HL-60 (cell line): ENCODE data around the gene PCDHA8.
"Not testable (repeated sequence)": the region's sequence is repeated elsewhere in the genome, so short reads cannot be mapped to it uniquely, and the experiment has no call there.

ENCODE experiments used
- DNase-seq, 2 experiments: peaks; one replicate each; pipeline ENCODE4 v3.0.0-alpha.2; 2010 to 2020; ENCODE audit warnings: low read depth in 1 of 2, low spot score in 1 of 2
- H3K27ac ChIP-seq: fragments of 250-450 bp; sonication (Bioruptor Pico); replicated peaks from 2 replicates; pipeline ENCODE4 v1.5.1; 2020; ENCODE audit warnings: mild to moderate bottlenecking, moderate library complexity
- H3K27me3 ChIP-seq: fragments of 250-450 bp; sonication (Bioruptor Pico); 2 replicates; pipeline ENCODE4 v1.5.1; 2021; ENCODE audit warnings: mild to moderate bottlenecking, moderate library complexity; ENCODE audit not compliant: insufficient read depth, poor library complexity, severe bottlenecking
- H3K4me3 ChIP-seq: replicated peaks from 2 replicates; pipeline ENCODE4 v1.5.1; 2011; ENCODE audit warnings: mild to moderate bottlenecking, control low read depth, low read length; ENCODE audit not compliant: insufficient read depth
- GABPA ChIP-seq: IDR thresholded peaks from 2 replicates; pipeline ENCODE4 v1.6.1; 2012; ENCODE audit warnings: low read depth
- POLR2AphosphoS5 ChIP-seq: IDR thresholded peaks from 2 replicates; pipeline ENCODE4 v1.6.1; 2012; ENCODE audit warnings: low read depth
- SPI1 ChIP-seq: IDR thresholded peaks from 2 replicates; pipeline ENCODE4 v1.6.1; 2012; ENCODE audit warnings: low read depth, mild to moderate bottlenecking, borderline replicate concordance
- TF ChIP-seq, protein P1 (sequence below): IDR thresholded peaks from one replicate; pipeline ENCODE4 v1.5.1; 2011; ENCODE audit warnings: low read length, control low read depth, inconsistent platforms; ENCODE audit not compliant: insufficient read depth
- TF ChIP-seq, protein P2 (sequence below): IDR thresholded peaks from 2 replicates; pipeline ENCODE4 v1.6.1; 2012; ENCODE audit warnings: low read depth; ENCODE audit not compliant: insufficient replicate concordance

Gene PCDHA8

DNA sequence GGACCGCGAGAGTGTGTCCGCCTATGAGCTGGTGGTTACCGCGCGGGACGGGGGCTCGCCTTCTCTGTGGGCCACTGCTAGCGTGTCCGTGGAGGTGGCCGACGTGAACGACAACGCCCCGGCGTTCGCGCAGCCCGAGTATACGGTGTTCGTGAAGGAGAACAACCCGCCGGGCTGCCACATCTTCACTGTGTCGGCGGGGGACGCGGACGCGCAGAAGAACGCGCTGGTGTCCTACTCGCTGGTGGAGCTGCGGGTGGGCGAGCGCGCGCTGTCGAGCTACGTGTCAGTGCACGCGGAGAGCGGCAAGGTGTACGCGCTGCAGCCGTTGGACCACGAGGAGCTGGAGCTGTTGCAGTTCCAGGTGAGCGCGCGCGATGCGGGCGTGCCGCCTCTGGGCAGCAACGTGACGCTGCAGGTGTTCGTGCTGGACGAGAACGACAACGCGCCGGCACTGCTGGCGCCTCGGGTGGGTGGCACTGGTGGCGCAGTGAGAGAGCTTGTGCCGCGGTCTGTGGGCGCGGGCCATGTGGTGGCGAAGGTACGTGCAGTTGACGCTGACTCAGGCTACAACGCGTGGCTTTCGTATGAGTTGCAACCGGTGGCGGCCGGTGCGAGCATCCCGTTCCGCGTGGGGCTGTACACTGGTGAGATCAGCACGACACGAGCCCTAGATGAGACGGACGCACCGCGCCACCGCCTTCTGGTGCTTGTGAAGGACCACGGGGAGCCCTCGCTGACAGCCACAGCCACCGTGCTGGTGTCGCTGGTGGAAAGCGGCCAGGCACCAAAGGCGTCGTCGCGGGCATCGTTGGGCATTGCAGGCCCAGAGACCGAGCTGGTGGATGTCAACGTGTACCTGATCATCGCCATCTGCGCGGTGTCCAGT is 5.1 kb upstream of the PCDHA8 start:
- no peak for DNase-seq
- TF ChIP-seq GABPA: no peak
- no peak for TF ChIP-seq SPI1
- no peak overlapping the region for H3K27ac ChIP-seq
- no peaks in the 10 kb centered on the region for H3K27me3 ChIP-seq
- H3K4me3 ChIP-seq: no peak overlapping the region

DNA sequence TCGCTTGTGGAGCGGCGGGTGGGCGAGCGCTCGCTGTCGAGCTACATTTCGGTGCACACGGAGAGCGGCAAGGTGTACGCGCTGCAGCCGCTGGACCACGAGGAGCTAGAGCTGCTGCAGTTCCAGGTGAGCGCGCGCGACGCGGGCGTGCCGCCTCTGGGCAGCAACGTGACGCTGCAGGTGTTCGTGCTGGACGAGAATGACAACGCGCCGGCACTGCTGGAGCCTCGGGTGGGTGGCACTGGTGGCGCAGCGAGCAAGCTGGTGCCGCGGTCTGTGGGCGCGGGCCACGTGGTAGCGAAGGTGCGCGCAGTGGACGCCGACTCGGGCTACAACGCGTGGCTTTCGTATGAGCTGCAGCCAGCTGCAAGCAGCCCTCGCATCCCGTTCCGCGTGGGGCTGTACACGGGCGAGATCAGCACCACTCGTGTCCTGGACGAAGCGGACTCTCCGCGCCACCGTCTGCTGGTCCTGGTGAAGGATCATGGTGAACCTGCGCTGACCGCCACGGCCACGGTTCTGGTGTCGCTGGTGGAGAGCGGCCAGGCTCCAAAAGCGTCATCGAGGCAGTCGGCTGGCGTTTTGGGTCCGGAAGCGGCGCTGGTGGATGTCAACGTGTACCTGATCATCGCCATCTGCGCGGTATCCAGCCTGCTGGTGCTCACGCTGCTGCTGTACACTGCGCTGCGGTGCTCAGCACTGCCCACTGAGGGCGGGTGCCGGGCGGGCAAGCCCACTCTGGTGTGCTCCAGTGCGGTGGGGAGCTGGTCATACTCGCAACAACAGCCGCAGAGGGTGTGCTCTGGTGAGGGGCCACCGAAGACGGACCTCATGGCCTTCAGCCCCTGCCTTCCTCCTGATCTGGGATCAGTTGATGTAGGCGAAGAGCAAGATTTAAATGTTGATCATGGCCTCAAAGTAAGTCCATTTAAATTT is 2.1 kb downstream of the PCDHA8 start:
- Histone ChIP-seq H3K27ac (no peak overlapping the region), H3K27me3 (no peaks in the 10 kb centered on the region), H3K4me3 (no peak overlapping the region)
- no peak for TF ChIP-seq SPI1
- no peak for TF ChIP-seq POLR2AphosphoS5
- TF ChIP-seq, protein P1, sequence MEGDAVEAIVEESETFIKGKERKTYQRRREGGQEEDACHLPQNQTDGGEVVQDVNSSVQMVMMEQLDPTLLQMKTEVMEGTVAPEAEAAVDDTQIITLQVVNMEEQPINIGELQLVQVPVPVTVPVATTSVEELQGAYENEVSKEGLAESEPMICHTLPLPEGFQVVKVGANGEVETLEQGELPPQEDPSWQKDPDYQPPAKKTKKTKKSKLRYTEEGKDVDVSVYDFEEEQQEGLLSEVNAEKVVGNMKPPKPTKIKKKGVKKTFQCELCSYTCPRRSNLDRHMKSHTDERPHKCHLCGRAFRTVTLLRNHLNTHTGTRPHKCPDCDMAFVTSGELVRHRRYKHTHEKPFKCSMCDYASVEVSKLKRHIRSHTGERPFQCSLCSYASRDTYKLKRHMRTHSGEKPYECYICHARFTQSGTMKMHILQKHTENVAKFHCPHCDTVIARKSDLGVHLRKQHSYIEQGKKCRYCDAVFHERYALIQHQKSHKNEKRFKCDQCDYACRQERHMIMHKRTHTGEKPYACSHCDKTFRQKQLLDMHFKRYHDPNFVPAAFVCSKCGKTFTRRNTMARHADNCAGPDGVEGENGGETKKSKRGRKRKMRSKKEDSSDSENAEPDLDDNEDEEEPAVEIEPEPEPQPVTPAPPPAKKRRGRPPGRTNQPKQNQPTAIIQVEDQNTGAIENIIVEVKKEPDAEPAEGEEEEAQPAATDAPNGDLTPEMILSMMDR: no peak
- TF ChIP-seq, protein P2, sequence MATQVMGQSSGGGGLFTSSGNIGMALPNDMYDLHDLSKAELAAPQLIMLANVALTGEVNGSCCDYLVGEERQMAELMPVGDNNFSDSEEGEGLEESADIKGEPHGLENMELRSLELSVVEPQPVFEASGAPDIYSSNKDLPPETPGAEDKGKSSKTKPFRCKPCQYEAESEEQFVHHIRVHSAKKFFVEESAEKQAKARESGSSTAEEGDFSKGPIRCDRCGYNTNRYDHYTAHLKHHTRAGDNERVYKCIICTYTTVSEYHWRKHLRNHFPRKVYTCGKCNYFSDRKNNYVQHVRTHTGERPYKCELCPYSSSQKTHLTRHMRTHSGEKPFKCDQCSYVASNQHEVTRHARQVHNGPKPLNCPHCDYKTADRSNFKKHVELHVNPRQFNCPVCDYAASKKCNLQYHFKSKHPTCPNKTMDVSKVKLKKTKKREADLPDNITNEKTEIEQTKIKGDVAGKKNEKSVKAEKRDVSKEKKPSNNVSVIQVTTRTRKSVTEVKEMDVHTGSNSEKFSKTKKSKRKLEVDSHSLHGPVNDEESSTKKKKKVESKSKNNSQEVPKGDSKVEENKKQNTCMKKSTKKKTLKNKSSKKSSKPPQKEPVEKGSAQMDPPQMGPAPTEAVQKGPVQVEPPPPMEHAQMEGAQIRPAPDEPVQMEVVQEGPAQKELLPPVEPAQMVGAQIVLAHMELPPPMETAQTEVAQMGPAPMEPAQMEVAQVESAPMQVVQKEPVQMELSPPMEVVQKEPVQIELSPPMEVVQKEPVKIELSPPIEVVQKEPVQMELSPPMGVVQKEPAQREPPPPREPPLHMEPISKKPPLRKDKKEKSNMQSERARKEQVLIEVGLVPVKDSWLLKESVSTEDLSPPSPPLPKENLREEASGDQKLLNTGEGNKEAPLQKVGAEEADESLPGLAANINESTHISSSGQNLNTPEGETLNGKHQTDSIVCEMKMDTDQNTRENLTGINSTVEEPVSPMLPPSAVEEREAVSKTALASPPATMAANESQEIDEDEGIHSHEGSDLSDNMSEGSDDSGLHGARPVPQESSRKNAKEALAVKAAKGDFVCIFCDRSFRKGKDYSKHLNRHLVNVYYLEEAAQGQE: no peak
- no peak for TF ChIP-seq GABPA
- DNase-seq: no peak

DNA sequence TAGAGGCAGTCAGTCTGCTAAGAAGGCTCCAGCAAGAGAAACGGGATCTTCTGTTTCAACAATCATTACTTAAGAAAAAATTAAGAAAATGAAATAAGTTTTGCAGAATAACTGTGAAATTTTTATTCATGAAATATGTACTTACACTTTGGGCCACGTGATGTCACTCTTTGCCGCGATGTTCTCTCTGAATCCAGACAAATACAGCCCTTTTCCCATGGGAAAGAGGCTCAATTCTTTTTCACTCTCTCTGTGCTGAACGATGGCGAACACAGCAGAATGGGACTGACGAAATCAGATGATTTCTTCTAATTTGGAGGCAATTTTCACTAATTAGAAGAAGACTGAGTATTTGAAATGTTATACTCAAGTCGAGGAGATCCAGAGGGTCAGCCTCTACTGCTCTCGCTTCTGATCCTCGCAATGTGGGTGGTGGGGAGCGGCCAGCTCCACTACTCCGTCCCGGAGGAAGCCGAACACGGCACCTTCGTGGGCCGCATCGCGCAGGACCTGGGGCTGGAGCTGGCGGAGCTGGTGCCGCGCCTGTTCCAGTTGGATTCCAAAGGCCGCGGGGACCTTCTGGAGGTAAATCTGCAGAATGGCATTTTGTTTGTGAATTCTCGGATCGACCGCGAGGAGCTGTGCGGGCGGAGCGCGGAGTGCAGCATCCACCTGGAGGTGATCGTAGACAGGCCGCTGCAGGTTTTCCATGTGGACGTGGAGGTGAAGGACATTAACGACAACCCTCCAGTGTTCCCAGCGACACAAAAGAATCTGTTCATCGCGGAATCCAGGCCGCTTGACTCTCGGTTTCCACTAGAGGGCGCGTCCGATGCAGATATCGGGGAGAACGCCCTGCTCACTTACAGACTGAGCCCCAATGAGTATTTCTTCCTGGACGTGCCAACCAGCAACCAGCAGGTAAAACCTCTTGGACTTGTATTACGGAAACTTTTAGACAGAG is 7.4 kb downstream of the PCDHA8 start, which contains the start of gene PCDHA9:
Gene PCDHA9 (plus strand): TSS at position 244 of the 964 bp plus-strand sequence. CDS start 114 bp downstream, at position 358.
- not testable (repeated sequence) for H3K4me3 ChIP-seq, H3K27ac ChIP-seq, DNase-seq

GRCh38 chr5:140849831-140850634 is 9.0 kb downstream of the PCDHA8 start:
- not testable (repeated sequence) for H3K27ac ChIP-seq, DNase-seq, H3K4me3 ChIP-seq, H3K27me3 ChIP-seq

More for the DNA sequence above, 7.4 kb downstream of the PCDHA8 start, which contains the start of gene PCDHA9:
- H3K27me3 ChIP-seq: not testable (repeated sequence)

- Histone ChIP-seq H3K4me3 (no peak within 1 kb of the TSS), H3K27me3 (no peaks in the 10 kb centered on the region), H3K27ac (no peak within 1 kb of the TSS)
- TF ChIP-seq, protein P1: no peak
- no peak for TF ChIP-seq GABPA
- TF ChIP-seq, protein P2: no peak
- no peak for TF ChIP-seq POLR2AphosphoS5
- TF ChIP-seq SPI1: no peak
- no peak for DNase-seq
Measured at GRCh38 chr5:140855772-140856674, 15.0 kb downstream of the PCDHA8 start, which contains the start of gene PCDHA10. Gene PCDHA10, plus strand, starts transcription at chr5:140855897. Its CDS starts 152 bp downstream, at chr5:140856049.
